HEK293 (cell line): ENCODE measurements around the gene KANTR.

ENCODE experiments used
- CTCF ChIA-PET: fragments of 350-600 bp; formaldehyde crosslinking; extraction: SDS; loops from one replicate; lab custom pipeline; 2021; ENCODE audit warnings: antibody characterized with exemption; lab: Yijun Ruan, JAX
- POLR2A ChIA-PET: fragments of 300-600 bp; formaldehyde crosslinking; extraction: SDS; loops from one replicate; lab custom pipeline; 2020; ENCODE audit warnings: antibody characterized with exemption, inconsistent platforms; lab: Yijun Ruan, JAX
- H3K27ac ChIP-seq: fragments of 200-500 bp; sonication (Bioruptor generic); 2 replicates; pipeline ENCODE4 v1.5.1; 2014; ENCODE audit warnings: low read depth, low read length, control low read depth, inconsistent platforms; ENCODE audit errors: extremely low read depth
- H3K36me3 ChIP-seq, 2 experiments: fragments of 200-500 bp in 1 of 2; sonication (Bioruptor generic) in 1 of 2; 1 replicate in 1 of 2; 2 replicates in 1 of 2; pipeline ENCODE4 v1.5.1; 2014 to 2017; ENCODE audit warnings: inconsistent platforms in 2 of 2, low read length in 2 of 2; ENCODE audit not compliant: control insufficient read depth in 2 of 2, insufficient read depth in 1 of 2
- H3K4me1 ChIP-seq: fragments of 200-500 bp; sonication (Bioruptor generic); 2 replicates; pipeline ENCODE4 v1.5.1; 2014; ENCODE audit warnings: mild to moderate bottlenecking, low read length, inconsistent platforms; ENCODE audit not compliant: control insufficient read depth, insufficient read depth
- H3K4me3 ChIP-seq: 2 replicates; pipeline ENCODE4 v1.5.1; 2011; ENCODE audit warnings: low read depth, mild to moderate bottlenecking, control low read depth, low read length, moderate library complexity
- H3K9me3 ChIP-seq: fragments of 200-500 bp; sonication (Bioruptor generic); 2 replicates; pipeline ENCODE4 v1.5.1; 2014; ENCODE audit warnings: low read depth, low read length, inconsistent platforms; ENCODE audit not compliant: control insufficient read depth, insufficient read depth
- GFI1B ChIP-seq: fragments of 450-650 bp; formaldehyde crosslinking; IDR thresholded peaks from 2 replicates; pipeline ENCODE4 v1.5.1; 2016; ENCODE audit warnings: missing biosample characterization, missing genetic modification characterization
- KLF7 ChIP-seq: fragments of 450-650 bp; formaldehyde crosslinking; IDR thresholded peaks from 2 replicates; pipeline ENCODE4 v1.5.1; 2016; ENCODE audit warnings: missing biosample characterization, missing genetic modification characterization, borderline replicate concordance
- MZF1 ChIP-seq: fragments of 450-650 bp; formaldehyde crosslinking; IDR thresholded peaks from 2 replicates; pipeline ENCODE4 v1.5.1; 2017; ENCODE audit warnings: missing biosample characterization, missing genetic modification characterization, borderline replicate concordance
- ZNF114 ChIP-seq: fragments of 450-650 bp; formaldehyde crosslinking; IDR thresholded peaks from 2 replicates; pipeline ENCODE4 v1.5.0; 2017; ENCODE audit warnings: missing biosample characterization, missing genetic modification characterization
- ZNF416 ChIP-seq: fragments of 450-650 bp; formaldehyde crosslinking; IDR thresholded peaks from 2 replicates; pipeline ENCODE4 v1.5.1; 2016; ENCODE audit warnings: missing biosample characterization, missing genetic modification characterization
- TF ChIP-seq, protein P1 (sequence below): fragments of 450-650 bp; formaldehyde crosslinking; conservative IDR thresholded peaks from 2 replicates; pipeline ENCODE4 v1.5.1; 2016; ENCODE audit warnings: low read depth, missing biosample characterization, missing genetic modification characterization
- TF ChIP-seq, protein P2 (sequence below): fragments of 450-650 bp; formaldehyde crosslinking; IDR thresholded peaks from 2 replicates; pipeline ENCODE4 v1.5.1; 2016; ENCODE audit warnings: missing biosample characterization, missing genetic modification characterization
- TF ChIP-seq, protein P3 (sequence below): fragments of 450-650 bp; formaldehyde crosslinking; IDR thresholded peaks from 2 replicates; pipeline ENCODE4 v1.5.1; 2016; ENCODE audit warnings: missing biosample characterization, missing genetic modification characterization
- TF ChIP-seq, protein P4 (sequence below): sonication (generic); formaldehyde crosslinking; IDR thresholded peaks from 2 replicates; pipeline ENCODE4 v1.8.1; 2022; ENCODE audit warnings: mild to moderate bottlenecking, moderate library complexity, missing genetic modification reagents

KANTR gene

DNA sequence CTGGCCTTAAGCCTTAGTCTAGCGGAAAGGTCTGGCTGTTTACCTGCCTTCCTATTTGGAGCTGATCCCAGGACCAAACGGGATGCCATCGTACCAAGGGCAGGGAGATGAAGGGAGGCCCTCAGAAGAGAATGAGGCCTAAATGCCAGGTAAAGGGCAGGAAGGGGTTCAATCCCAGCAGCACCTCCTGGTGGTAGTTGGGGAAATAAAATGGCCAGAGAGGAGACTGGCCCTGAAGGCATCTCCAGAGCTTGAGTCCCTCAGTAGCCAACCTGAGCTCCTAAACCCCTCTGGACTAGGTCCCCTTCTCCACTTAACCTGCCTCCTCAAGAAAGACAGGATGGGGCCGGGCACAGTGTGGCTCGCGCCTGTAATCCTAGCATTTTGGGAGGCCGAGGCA is 77.4 kb downstream of the KANTR start:
- no peak overlapping the region for H3K27ac ChIP-seq
- H3K4me1 ChIP-seq: no peaks in the 10 kb centered on the region
- no peaks in the 10 kb centered on the region for H3K9me3 ChIP-seq
- H3K36me3 ChIP-seq: no peaks in the 10 kb centered on the region
- TF ChIP-seq ZNF416 (no peak), ZNF114 (tag by site-specific recombination) (no peak), MZF1 (tag by site-specific recombination) (no peak), GFI1B (tag by site-specific recombination) (no peak), KLF7 (tag by site-specific recombination) (no peak)
- TF ChIP-seq, protein P1, sequence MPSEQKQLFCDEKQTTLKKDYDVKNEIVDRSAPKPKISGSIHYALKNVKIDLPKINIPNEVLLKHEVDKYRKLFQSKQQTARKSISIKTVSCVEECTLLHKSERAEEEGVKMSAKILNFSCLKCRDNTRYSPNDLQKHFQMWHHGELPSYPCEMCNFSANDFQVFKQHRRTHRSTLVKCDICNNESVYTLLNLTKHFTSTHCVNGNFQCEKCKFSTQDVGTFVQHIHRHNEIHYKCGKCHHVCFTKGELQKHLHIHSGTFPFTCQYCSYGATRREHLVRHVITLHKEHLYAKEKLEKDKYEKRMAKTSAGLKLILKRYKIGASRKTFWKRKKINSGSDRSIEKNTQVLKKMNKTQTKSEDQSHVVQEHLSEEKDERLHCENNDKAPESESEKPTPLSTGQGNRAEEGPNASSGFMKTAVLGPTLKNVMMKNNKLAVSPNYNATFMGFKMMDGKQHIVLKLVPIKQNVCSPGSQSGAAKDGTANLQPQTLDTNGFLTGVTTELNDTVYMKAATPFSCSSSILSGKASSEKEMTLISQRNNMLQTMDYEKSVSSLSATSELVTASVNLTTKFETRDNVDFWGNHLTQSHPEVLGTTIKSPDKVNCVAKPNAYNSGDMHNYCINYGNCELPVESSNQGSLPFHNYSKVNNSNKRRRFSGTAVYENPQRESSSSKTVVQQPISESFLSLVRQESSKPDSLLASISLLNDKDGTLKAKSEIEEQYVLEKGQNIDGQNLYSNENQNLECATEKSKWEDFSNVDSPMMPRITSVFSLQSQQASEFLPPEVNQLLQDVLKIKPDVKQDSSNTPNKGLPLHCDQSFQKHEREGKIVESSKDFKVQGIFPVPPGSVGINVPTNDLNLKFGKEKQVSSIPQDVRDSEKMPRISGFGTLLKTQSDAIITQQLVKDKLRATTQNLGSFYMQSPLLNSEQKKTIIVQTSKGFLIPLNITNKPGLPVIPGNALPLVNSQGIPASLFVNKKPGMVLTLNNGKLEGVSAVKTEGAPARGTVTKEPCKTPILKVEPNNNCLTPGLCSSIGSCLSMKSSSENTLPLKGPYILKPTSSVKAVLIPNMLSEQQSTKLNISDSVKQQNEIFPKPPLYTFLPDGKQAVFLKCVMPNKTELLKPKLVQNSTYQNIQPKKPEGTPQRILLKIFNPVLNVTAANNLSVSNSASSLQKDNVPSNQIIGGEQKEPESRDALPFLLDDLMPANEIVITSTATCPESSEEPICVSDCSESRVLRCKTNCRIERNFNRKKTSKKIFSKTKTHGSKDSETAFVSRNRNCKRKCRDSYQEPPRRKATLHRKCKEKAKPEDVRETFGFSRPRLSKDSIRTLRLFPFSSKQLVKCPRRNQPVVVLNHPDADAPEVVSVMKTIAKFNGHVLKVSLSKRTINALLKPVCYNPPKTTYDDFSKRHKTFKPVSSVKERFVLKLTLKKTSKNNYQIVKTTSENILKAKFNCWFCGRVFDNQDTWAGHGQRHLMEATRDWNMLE (tag by site-specific recombination): no peak
- TF ChIP-seq, protein P2, sequence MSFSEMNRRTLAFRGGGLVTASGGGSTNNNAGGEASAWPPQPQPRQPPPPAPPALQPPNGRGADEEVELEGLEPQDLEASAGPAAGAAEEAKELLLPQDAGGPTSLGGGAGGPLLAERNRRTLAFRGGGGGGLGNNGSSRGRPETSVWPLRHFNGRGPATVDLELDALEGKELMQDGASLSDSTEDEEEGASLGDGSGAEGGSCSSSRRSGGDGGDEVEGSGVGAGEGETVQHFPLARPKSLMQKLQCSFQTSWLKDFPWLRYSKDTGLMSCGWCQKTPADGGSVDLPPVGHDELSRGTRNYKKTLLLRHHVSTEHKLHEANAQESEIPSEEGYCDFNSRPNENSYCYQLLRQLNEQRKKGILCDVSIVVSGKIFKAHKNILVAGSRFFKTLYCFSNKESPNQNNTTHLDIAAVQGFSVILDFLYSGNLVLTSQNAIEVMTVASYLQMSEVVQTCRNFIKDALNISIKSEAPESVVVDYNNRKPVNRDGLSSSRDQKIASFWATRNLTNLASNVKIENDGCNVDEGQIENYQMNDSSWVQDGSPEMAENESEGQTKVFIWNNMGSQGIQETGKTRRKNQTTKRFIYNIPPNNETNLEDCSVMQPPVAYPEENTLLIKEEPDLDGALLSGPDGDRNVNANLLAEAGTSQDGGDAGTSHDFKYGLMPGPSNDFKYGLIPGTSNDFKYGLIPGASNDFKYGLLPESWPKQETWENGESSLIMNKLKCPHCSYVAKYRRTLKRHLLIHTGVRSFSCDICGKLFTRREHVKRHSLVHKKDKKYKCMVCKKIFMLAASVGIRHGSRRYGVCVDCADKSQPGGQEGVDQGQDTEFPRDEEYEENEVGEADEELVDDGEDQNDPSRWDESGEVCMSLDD (tag by site-specific recombination): no peak
- TF ChIP-seq, protein P3, sequence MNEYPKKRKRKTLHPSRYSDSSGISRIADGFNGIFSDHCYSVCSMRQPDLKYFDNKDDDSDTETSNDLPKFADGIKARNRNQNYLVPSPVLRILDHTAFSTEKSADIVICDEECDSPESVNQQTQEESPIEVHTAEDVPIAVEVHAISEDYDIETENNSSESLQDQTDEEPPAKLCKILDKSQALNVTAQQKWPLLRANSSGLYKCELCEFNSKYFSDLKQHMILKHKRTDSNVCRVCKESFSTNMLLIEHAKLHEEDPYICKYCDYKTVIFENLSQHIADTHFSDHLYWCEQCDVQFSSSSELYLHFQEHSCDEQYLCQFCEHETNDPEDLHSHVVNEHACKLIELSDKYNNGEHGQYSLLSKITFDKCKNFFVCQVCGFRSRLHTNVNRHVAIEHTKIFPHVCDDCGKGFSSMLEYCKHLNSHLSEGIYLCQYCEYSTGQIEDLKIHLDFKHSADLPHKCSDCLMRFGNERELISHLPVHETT (tag by site-specific recombination): no peak
- TF ChIP-seq, protein P4, sequence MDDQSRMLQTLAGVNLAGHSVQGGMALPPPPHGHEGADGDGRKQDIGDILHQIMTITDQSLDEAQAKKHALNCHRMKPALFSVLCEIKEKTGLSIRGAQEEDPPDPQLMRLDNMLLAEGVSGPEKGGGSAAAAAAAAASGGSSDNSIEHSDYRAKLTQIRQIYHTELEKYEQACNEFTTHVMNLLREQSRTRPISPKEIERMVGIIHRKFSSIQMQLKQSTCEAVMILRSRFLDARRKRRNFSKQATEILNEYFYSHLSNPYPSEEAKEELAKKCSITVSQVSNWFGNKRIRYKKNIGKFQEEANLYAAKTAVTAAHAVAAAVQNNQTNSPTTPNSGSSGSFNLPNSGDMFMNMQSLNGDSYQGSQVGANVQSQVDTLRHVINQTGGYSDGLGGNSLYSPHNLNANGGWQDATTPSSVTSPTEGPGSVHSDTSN (CRISPR knock-in tag): no peak
- TF ChIP-seq, all 188 proteins: peak for 0
- ChIA-PET CTCF (interaction anchor here (0.8 to 1.5 kb wide), 3 partner anchors 20 to 99 kb away, joined by 3 to 8 read pairs (median 3); no protein-coding TSS in a partner anchor), POLR2A (no interaction called here)
- no peak overlapping the region for H3K4me3 ChIP-seq
